ENCODE data around the gene OR4A47.
"Not testable (repeated sequence)": the region's sequence is repeated elsewhere in the genome, so short reads cannot be mapped to it uniquely, and the experiment has no call there.

The OR4A47 gene, protein sequence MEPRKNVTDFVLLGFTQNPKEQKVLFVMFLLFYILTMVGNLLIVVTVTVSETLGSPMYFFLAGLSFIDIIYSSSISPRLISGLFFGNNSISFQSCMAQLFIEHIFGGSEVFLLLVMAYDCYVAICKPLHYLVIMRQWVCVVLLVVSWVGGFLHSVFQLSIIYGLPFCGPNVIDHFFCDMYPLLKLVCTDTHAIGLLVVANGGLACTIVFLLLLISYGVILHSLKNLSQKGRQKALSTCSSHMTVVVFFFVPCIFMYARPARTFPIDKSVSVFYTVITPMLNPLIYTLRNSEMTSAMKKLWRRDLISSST

DNA sequence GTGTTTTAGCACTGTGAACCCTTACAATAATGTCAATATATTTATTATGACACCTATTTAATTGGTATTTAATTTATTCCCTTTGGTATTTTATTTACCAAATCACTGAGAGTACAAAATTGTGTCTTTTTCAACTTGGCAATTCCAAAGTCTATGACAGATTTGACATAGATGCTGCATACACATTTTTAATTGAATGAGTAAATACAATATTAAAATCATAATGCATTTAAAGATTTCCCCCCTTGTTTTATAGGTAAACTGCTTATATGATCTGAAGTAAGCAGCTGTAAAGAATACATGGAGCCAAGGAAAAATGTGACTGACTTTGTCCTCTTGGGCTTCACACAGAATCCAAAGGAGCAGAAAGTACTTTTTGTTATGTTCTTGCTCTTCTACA lies at the start of gene OR4A47:
TSS of gene OR4A47 (plus strand) at position 301 of the 400 bp plus-strand sequence. CDS start at position 301, 0 bp downstream.
- DNase-seq, result not testable (repeated sequence)

DNA sequence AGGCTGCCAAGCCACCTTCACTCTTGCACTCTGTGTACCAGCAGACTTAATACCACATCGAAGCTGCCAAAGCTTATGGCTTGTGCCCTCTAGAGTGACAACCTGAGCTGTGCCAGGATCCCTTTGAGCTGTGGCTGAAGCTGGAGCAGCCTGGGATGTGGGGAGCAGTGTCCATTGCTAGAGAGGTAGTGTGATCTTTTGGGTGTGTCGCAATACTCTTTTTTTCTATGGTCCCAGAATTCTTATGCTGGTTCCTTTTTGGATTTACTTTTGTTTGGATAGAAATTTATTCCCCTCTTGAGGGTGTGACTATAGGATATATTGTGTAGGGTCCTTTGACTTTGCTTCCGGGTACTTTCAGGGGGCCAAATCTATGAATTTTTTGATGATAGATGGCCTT lies 32.7 kb upstream of the OR4A47 start:
- DNase-seq, result not testable (repeated sequence)

GRCh38 chr11:48473966-48474365 lies 14.6 kb upstream of the OR4A47 start:
- DNase-seq, result not testable (repeated sequence)

DNA sequence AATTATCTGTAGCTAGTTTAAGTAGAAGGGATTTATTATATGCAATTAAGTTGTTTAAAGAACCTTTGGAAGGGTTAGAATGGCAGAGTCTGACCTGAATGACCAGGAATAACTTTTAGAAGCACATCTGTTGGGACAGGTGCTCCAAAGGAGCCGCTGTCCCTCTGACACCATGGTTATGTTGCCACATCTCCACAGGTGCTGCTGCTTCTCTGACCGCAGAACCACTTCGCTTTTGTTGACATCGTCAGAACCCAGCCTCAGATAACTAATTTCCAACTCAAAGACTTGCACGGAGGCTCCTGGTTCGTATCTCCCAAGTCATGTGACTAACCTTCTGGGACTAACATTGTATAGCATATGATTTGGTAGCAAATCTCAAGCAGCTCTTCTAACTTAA lies 13.9 kb upstream of the OR4A47 start:
- not testable (repeated sequence) for DNase-seq

DNA sequence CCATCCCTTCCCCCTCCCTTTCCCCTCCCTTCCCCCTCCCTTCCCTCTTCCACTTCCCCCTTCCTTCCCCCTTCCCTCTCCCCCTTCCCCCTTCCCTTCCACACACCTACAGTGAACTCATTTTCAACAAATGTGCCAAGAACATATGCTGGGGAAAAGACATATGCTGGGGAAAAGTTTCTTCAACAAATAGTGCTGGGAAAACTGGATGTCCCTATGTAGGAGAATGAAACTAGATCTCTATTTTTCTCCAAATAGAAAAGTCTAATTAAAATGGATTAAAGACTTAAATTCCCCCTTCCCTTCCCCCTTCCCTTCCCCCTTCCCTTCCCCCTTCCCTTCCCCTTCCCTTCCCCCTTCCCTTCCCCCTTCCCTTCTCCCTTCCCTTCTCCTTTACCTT lies 17.6 kb downstream of the OR4A47 start:
- DNase-seq, result not testable (repeated sequence)

DNA sequence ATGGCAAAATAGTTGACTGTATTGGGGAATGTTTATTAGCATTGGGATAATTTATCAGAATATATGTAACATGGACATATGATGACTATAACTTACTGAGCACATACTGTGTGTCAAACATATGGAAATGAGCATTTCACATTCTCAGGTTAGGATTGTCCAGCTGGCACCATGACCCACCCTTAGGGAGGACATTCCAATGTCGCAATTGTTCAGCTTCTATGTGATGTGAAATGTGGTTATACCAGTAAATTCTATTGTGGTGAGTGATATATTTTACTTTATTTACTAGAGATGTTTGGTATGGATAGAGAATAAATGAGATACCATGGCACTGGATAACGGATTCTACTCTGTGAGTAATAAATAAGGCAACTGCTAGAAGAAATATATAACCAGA lies 50.4 kb downstream of the OR4A47 start:
- DNase-seq, result no peak

All from GF-D8 (cell line).